ENCODE measurements around the gene AKR1B15.

Gene AKR1B15

DNA sequence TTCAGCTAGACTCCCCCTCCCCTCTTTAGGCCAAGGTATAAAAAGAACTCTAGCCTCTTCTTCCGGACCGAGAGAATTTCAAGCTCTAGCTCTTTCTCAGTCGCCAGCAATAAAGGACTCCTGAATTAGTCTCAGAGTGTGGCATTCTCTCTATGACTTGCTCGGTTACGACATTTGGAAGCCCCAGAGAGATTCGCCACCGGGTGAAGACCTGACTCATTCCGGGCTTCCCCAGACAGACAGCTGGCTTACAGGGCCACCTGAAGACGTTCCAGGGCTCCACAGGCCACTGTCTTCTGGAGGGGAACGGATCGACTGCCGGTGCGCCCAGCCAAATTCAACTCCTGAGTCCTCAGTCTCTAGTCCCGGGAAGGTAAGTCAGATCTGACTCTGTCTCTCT, at the start of gene AKR1B15:
TSS of gene AKR1B15 (plus strand) at position 234 of the 400 bp plus-strand sequence. CDS start 15,510 bp downstream, outside the sequence.
- Histone ChIP-seq H3K27ac (ENCODE audit: low read depth, low read length) (no peak within 1 kb of the TSS), H3K9ac (ENCODE audit: low read length) (no peak within 1 kb of the TSS)

DNA sequence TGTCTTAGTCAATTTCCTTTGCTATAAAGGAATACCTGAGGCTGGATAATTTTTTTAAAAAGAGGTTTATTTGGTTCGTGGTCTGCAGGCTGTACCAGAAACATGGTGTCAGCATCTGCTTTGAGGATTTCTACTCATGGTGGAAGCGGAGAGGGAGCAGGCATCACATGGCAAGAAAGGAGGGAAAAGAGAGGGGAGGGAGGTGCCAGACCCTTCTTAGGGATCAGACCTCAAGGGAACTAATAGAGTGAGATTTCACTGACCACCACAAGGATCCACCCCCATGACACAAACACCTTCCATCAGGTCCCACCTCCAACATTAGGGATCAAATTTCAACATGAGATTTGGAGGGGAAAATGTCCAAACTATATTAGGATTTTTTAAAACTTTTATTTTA, 48.5 kb upstream of the AKR1B15 start:
- Histone ChIP-seq H3K4me1 (ENCODE audit: control insufficient read depth, insufficient read depth, low read length) (no peaks in the 10 kb centered on the region), H3K27ac (ENCODE audit: low read depth, low read length) (no peak overlapping the region), H3K4me3 (ENCODE audit: low read length) (no peak overlapping the region), H3K36me3 (ENCODE audit: control insufficient read depth, insufficient read depth, low read length) (no peaks in the 10 kb centered on the region), H3K9ac (ENCODE audit: low read length) (no peak overlapping the region), H3K27me3 (ENCODE audit: control insufficient read depth, insufficient read depth, low read length) (no peaks in the 10 kb centered on the region)

More for the DNA sequence above, at the start of gene AKR1B15:
- Histone ChIP-seq H3K4me3 (ENCODE audit: low read length) (no peak within 1 kb of the TSS), H3K4me1 (ENCODE audit: control insufficient read depth, insufficient read depth, low read length) (no peaks in the 10 kb centered on the region), H3K36me3 (ENCODE audit: control insufficient read depth, insufficient read depth, low read length) (no peaks in the 10 kb centered on the region), H3K27me3 (ENCODE audit: control insufficient read depth, insufficient read depth, low read length) (no peaks in the 10 kb centered on the region)

DNA sequence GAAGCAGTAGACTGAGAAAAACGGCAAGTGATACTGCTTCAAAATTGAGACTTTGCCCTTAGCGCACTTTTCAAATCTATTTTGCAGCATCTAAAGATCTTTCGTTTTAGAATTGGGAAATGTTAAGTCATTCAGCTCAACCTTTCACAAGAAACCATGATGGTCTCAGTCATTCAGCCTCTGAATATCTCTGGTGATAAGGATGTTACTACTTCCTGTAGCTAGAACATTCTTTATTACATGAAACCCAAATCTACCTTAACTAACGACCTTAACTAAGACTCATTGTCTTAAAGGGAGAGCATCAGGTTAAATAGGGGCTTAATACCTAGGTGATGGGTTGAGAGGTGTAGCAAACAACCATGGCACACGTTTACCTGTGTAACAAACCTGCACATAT, 47.9 kb upstream of the AKR1B15 start:
- no peaks in the 10 kb centered on the region for H3K36me3 ChIP-seq (ENCODE audit: control insufficient read depth, insufficient read depth, low read length)
- H3K9ac ChIP-seq (ENCODE audit: low read length) = no peak overlapping the region
- no peaks in the 10 kb centered on the region for H3K27me3 ChIP-seq (ENCODE audit: control insufficient read depth, insufficient read depth, low read length)
- H3K4me1 ChIP-seq (ENCODE audit: control insufficient read depth, insufficient read depth, low read length) = no peaks in the 10 kb centered on the region
- no peak overlapping the region for H3K27ac ChIP-seq (ENCODE audit: low read depth, low read length)
- no peak overlapping the region for H3K4me3 ChIP-seq (ENCODE audit: low read length)

DNA sequence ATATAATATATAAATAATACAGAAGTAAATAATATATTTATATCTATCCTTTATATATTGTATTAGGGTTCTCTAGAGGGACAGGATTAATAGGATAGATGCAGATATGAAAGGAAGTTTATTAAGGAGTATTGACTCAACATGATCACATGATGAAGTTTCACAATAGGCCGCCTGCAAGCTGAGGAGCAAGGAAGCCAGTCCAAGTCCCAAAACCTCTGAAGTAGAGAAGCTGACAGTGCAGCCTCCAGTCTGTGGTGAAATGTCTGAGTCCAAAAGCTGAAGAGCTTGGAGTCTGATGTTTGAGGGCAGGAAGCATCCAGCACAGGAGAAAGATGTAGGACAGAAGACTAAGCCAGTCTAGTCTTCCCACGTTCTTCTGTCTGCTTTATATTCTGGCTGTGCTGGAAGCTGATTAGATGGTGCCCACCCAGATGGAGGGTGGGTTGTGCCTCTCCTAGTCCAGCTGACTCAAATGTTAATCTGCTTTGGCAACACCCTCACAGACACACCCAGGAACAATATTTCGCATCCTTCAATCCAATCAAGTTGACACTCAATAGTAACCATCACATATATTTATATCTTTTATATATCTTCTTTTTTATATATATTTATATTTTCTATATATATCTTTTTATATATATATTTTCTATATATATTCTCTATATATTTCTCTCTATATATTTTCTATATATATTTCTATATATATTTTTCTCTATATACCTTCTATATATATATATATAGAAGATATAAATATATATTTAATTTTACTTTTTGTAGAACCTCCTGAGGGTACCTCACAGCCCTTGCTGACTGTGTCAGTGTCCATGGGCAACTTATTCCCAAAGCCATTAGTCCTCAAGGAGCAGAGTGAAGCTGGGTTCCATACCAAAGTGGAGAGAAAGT, 46.2 kb upstream of the AKR1B15 start:
- Histone ChIP-seq H3K27me3 (ENCODE audit: control insufficient read depth, insufficient read depth, low read length) (no peaks in the 10 kb centered on the region), H3K9ac (ENCODE audit: low read length) (no peak overlapping the region), H3K27ac (ENCODE audit: low read depth, low read length) (no peak overlapping the region), H3K4me1 (ENCODE audit: control insufficient read depth, insufficient read depth, low read length) (no peaks in the 10 kb centered on the region), H3K36me3 (ENCODE audit: control insufficient read depth, insufficient read depth, low read length) (no peaks in the 10 kb centered on the region), H3K4me3 (ENCODE audit: low read length) (no peak overlapping the region)

DNA sequence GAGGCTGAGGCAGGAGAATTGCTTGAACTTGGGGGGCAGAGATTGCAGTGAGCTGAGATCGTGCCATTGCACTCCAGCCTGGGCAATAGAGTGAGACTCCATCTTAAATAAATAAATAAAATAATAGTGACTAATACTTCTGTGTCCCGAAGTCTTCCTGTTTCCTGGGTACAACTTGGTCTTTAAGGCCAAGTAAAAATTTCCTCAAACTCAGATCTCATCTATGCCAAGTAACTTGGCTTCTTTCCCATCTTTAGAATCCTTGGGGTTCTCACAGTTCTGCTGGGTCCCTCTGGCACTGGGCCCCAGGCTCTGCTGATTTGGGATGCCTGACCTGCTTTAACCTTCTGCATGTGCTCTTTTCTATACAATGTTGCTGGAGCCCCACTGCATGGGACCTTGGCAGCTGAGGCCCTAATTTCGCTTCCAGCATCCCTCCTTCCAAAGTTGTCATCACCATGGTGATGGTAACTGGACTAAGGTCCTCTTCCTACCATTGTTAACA, 44.2 kb upstream of the AKR1B15 start:
- H3K4me1 ChIP-seq (ENCODE audit: control insufficient read depth, insufficient read depth, low read length) = no peaks in the 10 kb centered on the region
- no peak overlapping the region for H3K4me3 ChIP-seq (ENCODE audit: low read length)
- no peaks in the 10 kb centered on the region for H3K36me3 ChIP-seq (ENCODE audit: control insufficient read depth, insufficient read depth, low read length)
- H3K9ac ChIP-seq (ENCODE audit: low read length) = no peak overlapping the region
- H3K27ac ChIP-seq (ENCODE audit: low read depth, low read length) = no peak overlapping the region
- H3K27me3 ChIP-seq (ENCODE audit: control insufficient read depth, insufficient read depth, low read length) = no peaks in the 10 kb centered on the region

DNA sequence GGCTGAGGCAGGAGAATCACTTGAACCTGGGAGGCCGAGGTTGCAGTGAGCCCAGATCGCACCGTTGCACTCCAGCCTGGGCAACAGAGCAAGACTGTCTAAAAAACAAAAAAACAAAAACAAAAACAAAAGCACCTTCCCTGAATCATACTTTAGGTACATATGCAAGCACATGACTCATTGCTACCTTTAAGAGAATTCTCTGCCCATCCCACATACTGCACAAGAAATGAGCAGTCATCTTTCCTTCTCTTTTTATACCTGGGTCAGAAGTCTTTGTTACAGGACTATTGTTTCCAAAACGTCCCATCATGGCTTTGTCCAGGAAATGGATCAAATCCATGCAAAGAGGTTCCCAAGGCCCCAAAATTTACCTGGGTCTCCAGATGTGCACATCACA, 43.1 kb upstream of the AKR1B15 start:
- no peak overlapping the region for H3K4me3 ChIP-seq (ENCODE audit: low read length)
- H3K9ac ChIP-seq (ENCODE audit: low read length) = no peak overlapping the region
- no peaks in the 10 kb centered on the region for H3K27me3 ChIP-seq (ENCODE audit: control insufficient read depth, insufficient read depth, low read length)
- H3K36me3 ChIP-seq (ENCODE audit: control insufficient read depth, insufficient read depth, low read length) = no peaks in the 10 kb centered on the region
- no peak overlapping the region for H3K27ac ChIP-seq (ENCODE audit: low read depth, low read length)
- no peaks in the 10 kb centered on the region for H3K4me1 ChIP-seq (ENCODE audit: control insufficient read depth, insufficient read depth, low read length)

DNA sequence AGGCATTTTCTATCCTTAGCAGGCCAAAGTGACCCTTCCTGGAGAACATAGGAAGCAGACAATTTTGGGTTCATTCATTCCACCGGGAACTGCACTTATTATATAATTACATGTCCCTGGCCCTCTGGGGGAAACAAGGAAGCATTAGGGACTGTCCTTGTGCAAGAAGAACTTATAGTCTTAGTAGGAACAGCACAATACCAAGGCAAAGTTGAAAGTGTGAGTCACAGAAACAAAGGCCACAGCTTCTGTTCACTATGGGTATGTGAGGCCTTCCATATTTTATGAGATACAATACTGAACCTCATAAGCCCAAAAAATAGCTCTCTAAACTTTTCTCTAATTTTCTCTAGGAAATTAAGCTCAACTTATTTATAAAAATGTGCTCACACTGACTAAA, 39.9 kb upstream of the AKR1B15 start:
- Histone ChIP-seq H3K4me1 (ENCODE audit: control insufficient read depth, insufficient read depth, low read length) (no peaks in the 10 kb centered on the region), H3K27me3 (ENCODE audit: control insufficient read depth, insufficient read depth, low read length) (no peaks in the 10 kb centered on the region), H3K27ac (ENCODE audit: low read depth, low read length) (no peak overlapping the region), H3K9ac (ENCODE audit: low read length) (no peak overlapping the region), H3K36me3 (ENCODE audit: control insufficient read depth, insufficient read depth, low read length) (no peaks in the 10 kb centered on the region), H3K4me3 (ENCODE audit: low read length) (no peak overlapping the region)

DNA sequence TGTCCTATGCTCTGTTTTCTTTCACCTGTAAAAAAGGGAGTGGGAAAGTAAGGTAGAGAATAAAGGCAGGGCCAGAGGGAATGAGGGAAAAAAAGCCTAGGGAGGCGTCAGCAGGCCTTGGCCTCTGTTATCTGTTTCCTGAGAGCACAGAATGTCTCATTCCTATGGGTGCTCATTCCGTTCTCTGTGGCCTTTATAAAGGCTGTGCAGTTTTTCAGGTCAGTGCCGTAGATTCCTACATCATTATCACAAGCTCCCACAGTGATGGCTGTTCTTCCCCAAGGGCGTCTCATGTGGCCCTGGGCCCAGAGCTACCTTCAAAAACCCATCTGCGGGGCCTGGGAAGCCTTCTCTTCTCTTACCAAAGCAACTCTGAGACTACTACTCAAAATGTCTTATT, 38.3 kb upstream of the AKR1B15 start:
- H3K27me3 ChIP-seq (ENCODE audit: control insufficient read depth, insufficient read depth, low read length) = no peaks in the 10 kb centered on the region
- no peaks in the 10 kb centered on the region for H3K4me1 ChIP-seq (ENCODE audit: control insufficient read depth, insufficient read depth, low read length)
- H3K4me3 ChIP-seq (ENCODE audit: low read length) = no peak overlapping the region
- no peak overlapping the region for H3K27ac ChIP-seq (ENCODE audit: low read depth, low read length)
- no peaks in the 10 kb centered on the region for H3K36me3 ChIP-seq (ENCODE audit: control insufficient read depth, insufficient read depth, low read length)
- no peak overlapping the region for H3K9ac ChIP-seq (ENCODE audit: low read length)

DNA sequence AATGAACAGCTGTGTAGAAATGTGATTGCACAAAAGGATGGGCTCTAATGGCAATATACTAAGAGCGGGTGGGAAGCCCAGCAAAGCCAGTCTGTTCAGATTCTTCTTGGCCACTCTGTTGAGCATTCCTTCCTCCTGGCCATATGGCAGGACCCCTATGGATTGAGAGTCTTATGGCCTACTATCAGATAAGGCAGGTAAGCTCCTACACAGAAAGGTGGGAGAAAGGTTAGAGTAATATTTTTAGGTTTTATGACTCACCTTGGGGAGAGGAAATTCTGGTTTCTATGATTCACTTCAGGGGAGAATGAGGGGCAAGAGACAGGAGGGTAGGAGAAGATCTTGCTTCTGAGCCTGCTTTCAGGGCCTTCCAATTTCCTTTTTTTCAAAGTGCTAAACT, 36.6 kb upstream of the AKR1B15 start:
- no peaks in the 10 kb centered on the region for H3K36me3 ChIP-seq (ENCODE audit: control insufficient read depth, insufficient read depth, low read length)
- no peak overlapping the region for H3K4me3 ChIP-seq (ENCODE audit: low read length)
- H3K27me3 ChIP-seq (ENCODE audit: control insufficient read depth, insufficient read depth, low read length) = no peaks in the 10 kb centered on the region
- no peaks in the 10 kb centered on the region for H3K4me1 ChIP-seq (ENCODE audit: control insufficient read depth, insufficient read depth, low read length)
- H3K9ac ChIP-seq (ENCODE audit: low read length) = no peak overlapping the region
- no peak overlapping the region for H3K27ac ChIP-seq (ENCODE audit: low read depth, low read length)

DNA sequence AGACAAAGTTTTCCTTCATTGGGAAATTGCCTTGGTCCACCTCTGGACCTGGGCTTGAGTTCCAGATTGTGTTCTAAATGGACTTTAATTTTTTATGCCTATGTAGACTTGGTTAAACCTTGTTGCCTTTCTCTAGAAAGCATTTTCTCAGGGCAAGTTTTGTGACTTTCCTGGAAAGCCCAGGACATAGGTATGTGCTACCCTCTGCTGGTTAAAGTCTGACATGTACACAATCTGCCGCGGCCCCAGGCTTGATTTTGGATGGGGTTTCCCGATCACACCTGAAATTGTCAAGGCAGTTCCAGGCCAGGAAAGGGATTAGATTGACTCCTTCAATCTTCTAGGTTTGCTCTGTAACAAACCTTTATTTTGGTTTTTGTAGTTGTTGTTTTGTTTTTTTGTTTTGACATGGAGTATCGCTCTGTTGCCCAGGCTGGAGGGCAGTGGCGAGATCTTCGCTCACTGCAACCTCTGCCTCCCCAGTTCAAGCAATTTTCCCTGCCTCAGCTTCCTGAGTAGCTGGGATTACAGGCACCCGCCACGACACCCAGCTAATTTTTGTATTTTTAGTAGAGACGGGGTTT, 35.6 kb upstream of the AKR1B15 start:
- Histone ChIP-seq H3K27ac (ENCODE audit: low read depth, low read length) (no peak overlapping the region), H3K36me3 (ENCODE audit: control insufficient read depth, insufficient read depth, low read length) (no peaks in the 10 kb centered on the region), H3K9ac (ENCODE audit: low read length) (no peak overlapping the region), H3K4me1 (ENCODE audit: control insufficient read depth, insufficient read depth, low read length) (no peaks in the 10 kb centered on the region), H3K4me3 (ENCODE audit: low read length) (no peak overlapping the region), H3K27me3 (ENCODE audit: control insufficient read depth, insufficient read depth, low read length) (no peaks in the 10 kb centered on the region)

DNA sequence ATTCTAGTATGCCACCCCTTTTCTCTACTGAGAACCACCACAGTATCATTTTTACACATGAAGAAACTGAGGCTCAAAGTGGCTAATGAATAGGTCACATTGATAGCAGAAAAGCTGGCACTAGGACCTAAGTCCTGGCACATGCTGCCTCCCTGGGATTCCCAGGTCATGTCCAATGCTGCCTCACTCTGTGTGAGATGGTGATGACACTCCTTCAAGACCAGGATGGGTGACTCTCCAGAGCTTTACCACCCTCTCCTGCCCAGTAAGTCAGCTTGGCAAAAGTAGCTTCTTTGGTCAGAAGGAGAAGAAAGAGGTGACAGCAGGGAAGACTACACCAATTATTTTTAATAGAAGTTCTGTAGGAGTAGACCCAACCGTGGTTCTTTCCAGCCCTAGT, 34.8 kb upstream of the AKR1B15 start:
- Histone ChIP-seq H3K4me1 (ENCODE audit: control insufficient read depth, insufficient read depth, low read length) (no peaks in the 10 kb centered on the region), H3K27ac (ENCODE audit: low read depth, low read length) (no peak overlapping the region), H3K36me3 (ENCODE audit: control insufficient read depth, insufficient read depth, low read length) (no peaks in the 10 kb centered on the region)

DNA sequence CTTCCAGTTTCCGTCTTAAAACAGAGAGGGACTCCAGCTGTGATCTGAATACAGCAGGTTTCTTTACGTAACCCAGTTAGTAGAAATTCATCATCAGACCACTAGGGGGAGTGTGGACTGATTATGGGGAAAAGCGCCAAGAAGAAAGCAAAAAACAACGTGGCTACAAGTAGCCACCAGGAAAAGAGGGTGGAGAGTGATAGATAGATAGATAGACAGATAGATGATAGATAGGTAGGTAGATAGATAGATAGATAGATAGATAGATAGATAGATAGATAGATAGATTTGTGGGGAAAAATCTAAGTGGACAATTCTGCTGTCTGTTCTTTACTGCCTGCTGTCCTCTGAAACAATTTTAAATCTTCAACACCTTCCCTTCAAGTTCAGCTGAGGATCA, 34.2 kb upstream of the AKR1B15 start:
- Histone ChIP-seq H3K27ac (ENCODE audit: low read depth, low read length) (no peak overlapping the region), H3K27me3 (ENCODE audit: control insufficient read depth, insufficient read depth, low read length) (no peaks in the 10 kb centered on the region), H3K4me1 (ENCODE audit: control insufficient read depth, insufficient read depth, low read length) (no peaks in the 10 kb centered on the region), H3K9ac (ENCODE audit: low read length) (no peak overlapping the region), H3K4me3 (ENCODE audit: low read length) (no peak overlapping the region), H3K36me3 (ENCODE audit: control insufficient read depth, insufficient read depth, low read length) (no peaks in the 10 kb centered on the region)

More for the DNA sequence above, 34.8 kb upstream of the AKR1B15 start:
- H3K9ac ChIP-seq (ENCODE audit: low read length) = no peak overlapping the region
- no peak overlapping the region for H3K4me3 ChIP-seq (ENCODE audit: low read length)
- H3K27me3 ChIP-seq (ENCODE audit: control insufficient read depth, insufficient read depth, low read length) = no peaks in the 10 kb centered on the region
